Midbrain (tissue), 1 donor: ENCODE data around the gene DMD.
"Not testable (repeated sequence)": the region's sequence is repeated elsewhere in the genome, so short reads cannot be mapped to it uniquely, and the experiment has no call there.

Experiments
- DNase-seq: peaks from one replicate; lab custom pipeline; 2025; lab: John Stamatoyannopoulos, UW

DMD gene

GRCh38 chrX:32016195-32016594 is 1195.2 kb downstream of the DMD start:
- no peak for DNase-seq

GRCh38 chrX:32010948-32011347 is 1200.4 kb downstream of the DMD start:
- no peak for DNase-seq

GRCh38 chrX:32010212-32010611 is 1201.1 kb downstream of the DMD start:
- no peak for DNase-seq

GRCh38 chrX:31993637-31994036 is 1217.7 kb downstream of the DMD start:
- no peak for DNase-seq

- DNase-seq, result no peak
Measured at GRCh38 chrX:31988975-31989374, 1222.4 kb downstream of the DMD start.

GRCh38 chrX:31981546-31982062 is 1229.7 kb downstream of the DMD start:
- no peak for DNase-seq

GRCh38 chrX:31969714-31970113 is 1241.6 kb downstream of the DMD start:
- no peak for DNase-seq

- DNase-seq, result no peak
Measured at GRCh38 chrX:31962256-31962655, 1249.1 kb downstream of the DMD start.

- DNase-seq, result no peak
Measured at GRCh38 chrX:31934842-31935370, 1276.4 kb downstream of the DMD start.

- DNase-seq, result no peak
Measured at GRCh38 chrX:31934015-31934414, 1277.3 kb downstream of the DMD start.

- no peak for DNase-seq
Measured at GRCh38 chrX:31932769-31933168, 1278.6 kb downstream of the DMD start.

- DNase-seq, result not testable (repeated sequence)
Measured at GRCh38 chrX:31932320-31932719, 1279.0 kb downstream of the DMD start.

GRCh38 chrX:31931225-31931624 is 1280.1 kb downstream of the DMD start:
- no peak for DNase-seq

- DNase-seq, result no peak
Measured at GRCh38 chrX:31929366-31929765, 1282.0 kb downstream of the DMD start.

- DNase-seq, result no peak
Measured at GRCh38 chrX:31921236-31921635, 1290.1 kb downstream of the DMD start.

GRCh38 chrX:31909850-31910572 is 1301.3 kb downstream of the DMD start:
- no peak for DNase-seq

- DNase-seq, result no peak
Measured at GRCh38 chrX:31894152-31894551, 1317.2 kb downstream of the DMD start.

- no peak for DNase-seq
Measured at GRCh38 chrX:31893525-31893924, 1317.8 kb downstream of the DMD start.

- no peak for DNase-seq
Measured at GRCh38 chrX:31889088-31889487, 1322.3 kb downstream of the DMD start.

GRCh38 chrX:31884535-31884934 is 1326.8 kb downstream of the DMD start:
- no peak for DNase-seq

GRCh38 chrX:31872007-31872406 is 1339.3 kb downstream of the DMD start:
- no peak for DNase-seq

GRCh38 chrX:31870267-31870666 is 1341.1 kb downstream of the DMD start:
- no peak for DNase-seq

GRCh38 chrX:31860686-31861085 is 1350.7 kb downstream of the DMD start:
- no peak for DNase-seq

- no peak for DNase-seq
Measured at GRCh38 chrX:31858915-31859314, 1352.4 kb downstream of the DMD start.
